ENCODE measurements around the gene KIF25.

Gene KIF25

GRCh38 chr6:168045706-168046620 lies 48.5 kb downstream of the KIF25 start:
- no peak for DNase-seq (ENCODE audit: low read depth, low spot score)
- H3K27ac ChIP-seq = no peak overlapping the region

- H3K27ac ChIP-seq = no peak overlapping the region
- DNase-seq (ENCODE audit: low read depth, low spot score) = no peak
Measured at GRCh38 chr6:168046696-168047095, 49.2 kb downstream of the KIF25 start.

- no peak overlapping the region for H3K27ac ChIP-seq
- no peak for DNase-seq (ENCODE audit: low read depth, low spot score)
Measured at GRCh38 chr6:168047841-168048723, 50.6 kb downstream of the KIF25 start.

GRCh38 chr6:168048724-168049025 lies 51.2 kb downstream of the KIF25 start:
- no peak for DNase-seq (ENCODE audit: low read depth, low spot score)
- no peak overlapping the region for H3K27ac ChIP-seq

- DNase-seq (ENCODE audit: low read depth, low spot score) = no peak
- H3K27ac ChIP-seq = no peak overlapping the region
Measured at GRCh38 chr6:168049277-168049676, 51.8 kb downstream of the KIF25 start.

GRCh38 chr6:168049706-168050224 lies 52.3 kb downstream of the KIF25 start:
- H3K27ac ChIP-seq = no peak overlapping the region
- DNase-seq (ENCODE audit: low read depth, low spot score) = no peak

DNA sequence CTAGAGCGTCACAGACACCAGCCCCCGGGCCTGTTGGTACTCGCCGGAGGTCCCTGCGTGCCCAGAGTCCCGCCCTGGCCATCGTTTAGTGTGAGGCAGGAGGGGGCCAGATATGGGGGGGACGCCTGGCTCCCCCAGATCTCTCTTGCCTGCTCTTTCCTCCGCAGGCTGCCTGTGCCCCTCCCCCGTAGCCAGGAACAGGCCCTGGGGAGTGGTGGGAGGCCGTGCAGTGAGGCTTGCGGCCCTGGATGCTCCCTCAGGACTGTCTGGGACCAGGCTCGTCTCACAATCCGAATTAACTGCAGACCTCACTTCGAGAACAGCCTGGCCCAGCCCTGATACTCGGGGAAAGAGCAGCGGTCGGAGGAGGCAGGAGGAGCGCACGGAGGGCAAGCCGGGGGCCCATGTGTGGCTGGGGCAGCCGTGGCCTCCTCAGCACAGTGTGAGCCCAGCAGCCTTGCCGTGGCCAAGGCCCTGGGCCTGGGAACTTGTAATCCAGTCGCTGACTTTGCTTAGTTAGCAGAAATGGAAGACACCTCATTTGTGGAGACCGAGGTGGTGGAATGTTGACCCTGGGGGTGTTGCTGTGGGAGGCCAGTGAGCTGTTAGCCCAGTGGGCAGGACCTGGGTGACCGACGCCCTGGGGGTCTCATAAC lies 52.9 kb downstream of the KIF25 start:
- no peak overlapping the region for H3K27ac ChIP-seq
- DNase-seq (ENCODE audit: low read depth, low spot score) = no peak

DNA sequence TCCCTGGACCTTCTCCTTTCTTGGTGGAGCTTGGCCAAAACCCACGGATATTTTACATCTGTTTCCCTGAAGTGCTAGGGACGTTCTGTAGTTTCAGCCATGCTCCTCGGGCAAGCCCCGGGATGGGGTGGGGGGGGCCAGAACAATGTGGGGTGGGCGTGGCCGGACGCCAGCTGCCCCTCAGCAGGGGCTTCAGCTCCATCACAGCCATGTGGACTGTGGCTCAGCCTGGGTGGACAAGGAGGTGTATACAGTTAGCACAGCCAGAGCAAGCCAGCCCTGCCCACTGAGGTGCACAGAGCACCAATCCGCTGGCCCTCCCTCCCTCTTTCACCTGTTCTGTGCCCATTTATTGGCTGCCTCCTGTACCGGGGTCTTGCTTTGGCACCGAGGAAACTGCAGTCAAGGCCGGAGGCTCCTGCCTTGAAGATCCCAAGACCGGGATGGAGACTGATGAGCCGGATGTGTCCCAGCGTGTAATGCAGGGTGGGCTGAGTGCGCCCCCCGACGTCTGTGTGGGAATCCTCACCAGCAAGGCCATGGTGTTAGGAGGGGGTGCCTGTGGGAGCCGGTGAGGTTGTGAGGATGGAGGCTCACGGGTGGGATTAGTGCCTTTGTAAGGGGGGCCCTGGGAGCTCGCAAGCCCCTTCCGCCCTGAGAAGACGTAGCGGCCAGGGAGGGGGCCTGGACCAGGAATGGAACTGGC lies 53.6 kb downstream of the KIF25 start:
- no peak for DNase-seq (ENCODE audit: low read depth, low spot score)
- no peak overlapping the region for H3K27ac ChIP-seq

DNA sequence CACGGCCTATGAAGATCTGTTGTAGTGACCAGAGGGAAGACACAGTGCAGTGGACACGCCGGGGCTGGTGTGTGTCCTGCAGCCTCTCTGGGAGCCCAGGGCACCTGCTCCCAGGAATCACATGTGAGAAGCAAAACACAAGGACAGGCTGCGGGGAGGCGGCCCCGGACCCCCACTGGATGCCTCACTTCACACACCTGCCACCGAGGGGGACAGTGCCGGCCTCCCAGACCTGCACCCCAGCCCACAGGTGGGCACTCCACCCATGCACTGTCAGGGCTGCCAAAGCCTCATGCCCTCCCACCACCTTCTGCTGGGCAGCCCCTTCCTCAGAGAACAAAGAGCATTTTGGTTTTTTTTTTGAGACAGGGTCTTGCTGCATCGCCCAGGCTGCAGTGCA lies 54.2 kb downstream of the KIF25 start:
- DNase-seq (ENCODE audit: low read depth, low spot score) = no peak
- H3K27ac ChIP-seq = no peak overlapping the region

- no peak for DNase-seq (ENCODE audit: low read depth, low spot score)
- no peak overlapping the region for H3K27ac ChIP-seq
Measured at GRCh38 chr6:168052291-168052891, 54.9 kb downstream of the KIF25 start.

GRCh38 chr6:168053086-168053956 lies 55.9 kb downstream of the KIF25 start:
- no peak for DNase-seq (ENCODE audit: low read depth, low spot score)
- no peak overlapping the region for H3K27ac ChIP-seq

GRCh38 chr6:168053957-168054471 lies 56.5 kb downstream of the KIF25 start:
- H3K27ac ChIP-seq = no peak overlapping the region
- DNase-seq (ENCODE audit: low read depth, low spot score) = no peak

GRCh38 chr6:168054765-168055560 lies 57.5 kb downstream of the KIF25 start:
- DNase-seq (ENCODE audit: low read depth, low spot score) = no peak
- H3K27ac ChIP-seq = no peak overlapping the region

GRCh38 chr6:168055696-168056489 lies 58.4 kb downstream of the KIF25 start:
- DNase-seq (ENCODE audit: low read depth, low spot score) = no peak
- no peak overlapping the region for H3K27ac ChIP-seq

GRCh38 chr6:168056892-168057527 lies 59.5 kb downstream of the KIF25 start:
- no peak for DNase-seq (ENCODE audit: low read depth, low spot score)
- no peak overlapping the region for H3K27ac ChIP-seq

DNA sequence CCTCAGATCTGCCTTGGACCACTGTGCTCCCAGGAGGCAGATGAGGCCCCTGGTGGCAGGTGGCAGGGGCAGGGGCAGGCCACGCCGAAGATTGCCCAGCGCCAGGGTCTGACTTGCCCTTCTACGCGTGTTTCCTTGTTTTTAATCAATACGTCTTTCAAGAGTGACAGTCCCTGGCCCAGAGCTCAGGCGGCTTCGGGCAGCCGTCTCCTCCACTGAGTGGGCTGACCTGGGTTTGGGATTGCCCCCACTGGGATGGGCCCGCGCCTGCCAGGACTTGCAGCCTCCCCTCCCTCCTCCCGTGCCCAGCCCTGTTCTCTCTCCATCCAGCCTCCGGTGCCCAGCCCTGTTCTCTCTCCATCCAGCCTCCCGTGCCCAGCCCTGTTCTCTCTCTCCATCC lies 60.4 kb downstream of the KIF25 start:
- no peak for DNase-seq (ENCODE audit: low read depth, low spot score)
- H3K27ac ChIP-seq = no peak overlapping the region

Measured in epithelial cell of prostate (primary cell).